Glutamatergic neuron (in vitro differentiated cells): ENCODE measurements around the gene PPP3R1. TPM values are rescaled to one million over a fixed set of nuclear protein-coding genes. Genes with fewer than 3 reads are reported as not detected.

Experiments
- DNase-seq: peaks from one replicate; pipeline ENCODE4 v3.0.0; 2022
- H3K27ac Mint-ChIP-seq: one replicate; pipeline ENCODE4 v1.8.0; 2020; ENCODE audit warnings: mild to moderate bottlenecking, mixed read lengths, inconsistent platforms; ENCODE audit not compliant: unreplicated experiment
- H3K27me3 Mint-ChIP-seq: one replicate; pipeline ENCODE4 v1.8.0; 2020; ENCODE audit warnings: mild to moderate bottlenecking, moderate library complexity, mixed read lengths, inconsistent platforms; ENCODE audit not compliant: unreplicated experiment
- H3K36me3 Mint-ChIP-seq: one replicate; pipeline ENCODE4 v1.8.0; 2020; ENCODE audit warnings: mild to moderate bottlenecking, mixed read lengths, inconsistent platforms; ENCODE audit not compliant: unreplicated experiment
- H3K4me1 Mint-ChIP-seq: one replicate; pipeline ENCODE4 v1.8.0; 2020; ENCODE audit warnings: mild to moderate bottlenecking, low read depth, mixed read lengths, inconsistent platforms; ENCODE audit not compliant: unreplicated experiment
- H3K4me3 Mint-ChIP-seq: one replicate; pipeline ENCODE4 v1.8.0; 2020; ENCODE audit warnings: mild to moderate bottlenecking, mixed read lengths, inconsistent platforms; ENCODE audit not compliant: unreplicated experiment
- H3K9me3 Mint-ChIP-seq: one replicate; pipeline ENCODE4 v1.8.0; 2020; ENCODE audit warnings: mild to moderate bottlenecking, moderate library complexity, mixed read lengths, inconsistent platforms; ENCODE audit not compliant: unreplicated experiment
- CTCF ChIP-seq: fragments of 200-600 bp; sonication (generic); IDR thresholded peaks from one replicate; pipeline ENCODE4 v1.5.0; 2021; ENCODE audit not compliant: partially characterized antibody, unreplicated experiment
- total RNA-seq: library from RNA; stranded (reverse); fragmentation: NEBNext Ultra II Directional; extraction: Animal tissue kit (Norgen Biotek cat#: 25700); gene quantifications from one replicate; pipeline ENCODE4 v1.2.1, GENCODE V29; 2021; ENCODE audit not compliant: unreplicated experiment

Gene PPP3R1
- total RNA-seq, 1 donor from 2014 or later, result 53.4 TPM

GRCh38 chr2:68251855-68252399 lies 405 bp downstream of the PPP3R1 start:
- Mint-ChIP-seq H3K4me3 (peak overlapping the region; percentile 79), H3K36me3 (no peaks in the 10 kb centered on the region), H3K27ac (peak overlapping the region; percentile 63), H3K27me3 (peaks cover 11% of the 10 kb centered on the region), H3K4me1 (peaks cover 9% of the 10 kb centered on the region), H3K9me3 (peaks cover 9% of the 10 kb centered on the region)
- DNase-seq, result peak; percentile 67
- no peak for TF ChIP-seq CTCF

- TF ChIP-seq CTCF, result peak; percentile 79
- peaks cover 11% of the 10 kb centered on the region for H3K27me3 Mint-ChIP-seq
- H3K4me3 Mint-ChIP-seq, result peak overlapping the region; percentile 88
- peak; percentile 63 for DNase-seq
- H3K4me1 Mint-ChIP-seq, result peaks cover 9% of the 10 kb centered on the region
- no peaks in the 10 kb centered on the region for H3K36me3 Mint-ChIP-seq
- H3K27ac Mint-ChIP-seq, result peak overlapping the region; percentile 85
- peaks cover 9% of the 10 kb centered on the region for H3K9me3 Mint-ChIP-seq
Measured at GRCh38 chr2:68251187-68251854, 1.0 kb downstream of the PPP3R1 start.

GRCh38 chr2:68250652-68251186 lies 1.6 kb downstream of the PPP3R1 start:
- DNase-seq, result no peak

GRCh38 chr2:68250196-68250595 lies 2.1 kb downstream of the PPP3R1 start:
- Mint-ChIP-seq H3K27ac (peak overlapping the region; percentile 9), H3K36me3 (no peaks in the 10 kb centered on the region), H3K9me3 (peaks cover 9% of the 10 kb centered on the region), H3K4me1 (peaks cover 9% of the 10 kb centered on the region), H3K27me3 (peaks cover 11% of the 10 kb centered on the region), H3K4me3 (peak overlapping the region; percentile 88)
- no peak for TF ChIP-seq CTCF
- no peak for DNase-seq

More at GRCh38 chr2:68250652-68251186, 1.6 kb downstream of the PPP3R1 start:
- TF ChIP-seq CTCF, result no peak
- Mint-ChIP-seq H3K27me3 (peaks cover 11% of the 10 kb centered on the region), H3K4me1 (peaks cover 9% of the 10 kb centered on the region), H3K4me3 (peak overlapping the region; percentile 88), H3K36me3 (no peaks in the 10 kb centered on the region), H3K9me3 (peaks cover 9% of the 10 kb centered on the region), H3K27ac (peak overlapping the region; percentile 85)

- TF ChIP-seq CTCF, result no peak
- no peak for DNase-seq
- Mint-ChIP-seq H3K27ac (no peak overlapping the region), H3K4me3 (no peak overlapping the region), H3K36me3 (no peaks in the 10 kb centered on the region), H3K4me1 (peaks cover 7% of the 10 kb centered on the region), H3K9me3 (peaks cover 7% of the 10 kb centered on the region), H3K27me3 (peaks cover 11% of the 10 kb centered on the region)
Measured at GRCh38 chr2:68248806-68249205, 3.5 kb downstream of the PPP3R1 start.
